ENCODE results near the gene PTPRN2. TPM values are rescaled to one million over a fixed set of nuclear protein-coding genes. Genes with fewer than 3 reads are reported as not detected.

PTPRN2 gene
- total RNA-seq, 2 experiments from 2014 or later: 0.46 to 0.51 TPM

DNA sequence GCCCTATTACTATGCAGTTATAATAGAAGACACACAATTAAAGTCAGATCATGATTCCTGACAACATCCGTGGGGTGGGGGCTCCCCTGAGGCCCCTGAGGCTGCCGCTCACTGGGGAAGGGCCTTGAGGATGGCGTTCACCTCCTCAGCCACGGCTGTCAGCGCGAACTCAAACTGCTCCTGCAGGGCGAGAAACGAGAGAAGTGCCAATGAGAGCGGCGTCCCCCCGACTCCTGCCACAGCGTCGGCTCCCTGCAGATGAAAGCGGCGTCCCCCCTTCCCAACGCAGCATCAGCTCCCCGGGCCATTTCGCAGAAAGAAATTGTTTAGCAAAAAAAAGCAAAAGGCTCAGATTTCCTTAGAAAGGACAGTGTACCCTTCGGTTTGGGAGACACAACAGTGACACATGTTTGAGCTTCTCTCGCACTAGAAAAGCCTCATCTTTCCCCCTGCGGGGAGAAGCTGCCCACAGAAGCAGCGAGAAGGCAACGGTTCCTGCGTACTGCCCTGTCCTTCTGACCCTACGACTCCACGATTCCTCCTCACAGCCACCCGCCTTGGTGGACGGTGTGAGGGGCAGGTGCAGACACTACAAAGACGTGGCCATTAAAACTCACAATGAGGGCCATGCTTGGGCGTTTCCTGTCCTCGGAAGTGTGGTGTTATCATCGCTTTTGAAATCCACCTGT lies 1046.9 kb downstream of the PTPRN2 start:
- Mint-ChIP-seq H3K27me3 (no peaks in the 10 kb centered on the region), H3K4me3 (no peak overlapping the region), H3K9me3 (ENCODE audit: low read depth) (no peaks in the 10 kb centered on the region), H3K4me1 (no peaks in the 10 kb centered on the region), H3K27ac (no peak overlapping the region), H3K36me3 (ENCODE audit: low read depth) (no peaks in the 10 kb centered on the region)
- DNase-seq (no peak), ATAC-seq (no peak)
- intact Hi-C loops (cut with DNase I, micrococcal nuclease): no loop called here
- CTCF ChIA-PET: interaction anchor here (0.7 kb wide), 1 partner anchor 108 kb away, joined by 7 read pairs; no protein-coding TSS in a partner anchor
- POLR2A ChIA-PET: no interaction called here

DNA sequence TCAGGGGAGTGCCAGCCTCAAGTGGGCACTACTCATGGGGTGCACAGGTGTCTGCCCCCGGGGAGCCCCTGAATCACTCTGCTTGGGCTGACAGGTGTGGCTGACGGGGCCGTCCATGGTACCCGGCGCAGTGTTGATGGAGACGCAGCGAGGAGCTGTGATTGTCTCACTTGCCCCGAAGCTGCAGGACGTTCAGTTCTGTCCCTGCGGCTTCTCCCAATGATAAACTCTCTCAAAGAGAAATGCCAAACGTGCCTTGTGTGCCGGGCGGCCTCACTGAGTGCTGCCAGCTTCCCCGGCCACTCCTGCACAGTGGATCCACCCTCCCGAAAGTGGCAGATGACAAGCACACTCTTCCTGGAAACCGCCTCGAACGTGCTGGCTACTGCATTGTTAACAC lies 1047.6 kb downstream of the PTPRN2 start:
- Mint-ChIP-seq H3K9me3 (ENCODE audit: low read depth) (no peaks in the 10 kb centered on the region), H3K36me3 (ENCODE audit: low read depth) (no peaks in the 10 kb centered on the region), H3K27ac (no peak overlapping the region), H3K27me3 (no peaks in the 10 kb centered on the region), H3K4me1 (no peaks in the 10 kb centered on the region), H3K4me3 (no peak overlapping the region)
- intact Hi-C loops (cut with DNase I, micrococcal nuclease): no loop called here
- no peak for DNase-seq
- CTCF ChIA-PET: interaction anchor here (0.7 kb wide), 1 partner anchor 107 kb away, joined by 7 read pairs; no protein-coding TSS in a partner anchor
- ATAC-seq: no peak
- POLR2A ChIA-PET: no interaction called here

DNA sequence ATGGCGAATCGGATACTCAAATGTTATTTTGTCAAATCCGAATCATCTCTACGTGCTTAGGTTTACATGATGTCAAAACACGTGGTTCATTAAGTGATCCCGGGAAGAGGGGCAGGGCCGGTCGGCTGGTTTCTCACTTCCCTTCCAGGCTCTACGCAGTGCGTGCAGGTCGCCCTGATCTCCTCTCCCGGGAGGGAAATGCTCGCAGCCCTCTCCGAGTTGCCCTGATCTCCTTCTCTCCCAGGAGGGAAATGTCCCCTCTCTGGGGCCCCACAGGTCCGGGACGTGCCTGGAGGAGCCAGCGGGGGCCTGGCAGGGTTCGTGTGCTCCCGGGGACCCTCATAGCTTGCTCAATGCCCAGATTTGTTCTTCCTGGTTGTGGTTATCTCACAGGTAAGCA lies 1048.1 kb downstream of the PTPRN2 start:
- intact Hi-C loops (cut with DNase I, micrococcal nuclease): no loop called here
- ATAC-seq (no peak), DNase-seq (no peak)
- no peak overlapping the region for H3K4me3 Mint-ChIP-seq
- no peaks in the 10 kb centered on the region for H3K36me3 Mint-ChIP-seq (ENCODE audit: low read depth)
- no peaks in the 10 kb centered on the region for H3K27me3 Mint-ChIP-seq
- H3K4me1 Mint-ChIP-seq: no peaks in the 10 kb centered on the region
- CTCF ChIA-PET: no interaction called here
- POLR2A ChIA-PET: no interaction called here
- no peaks in the 10 kb centered on the region for H3K9me3 Mint-ChIP-seq (ENCODE audit: low read depth)
- H3K27ac Mint-ChIP-seq: no peak overlapping the region

DNA sequence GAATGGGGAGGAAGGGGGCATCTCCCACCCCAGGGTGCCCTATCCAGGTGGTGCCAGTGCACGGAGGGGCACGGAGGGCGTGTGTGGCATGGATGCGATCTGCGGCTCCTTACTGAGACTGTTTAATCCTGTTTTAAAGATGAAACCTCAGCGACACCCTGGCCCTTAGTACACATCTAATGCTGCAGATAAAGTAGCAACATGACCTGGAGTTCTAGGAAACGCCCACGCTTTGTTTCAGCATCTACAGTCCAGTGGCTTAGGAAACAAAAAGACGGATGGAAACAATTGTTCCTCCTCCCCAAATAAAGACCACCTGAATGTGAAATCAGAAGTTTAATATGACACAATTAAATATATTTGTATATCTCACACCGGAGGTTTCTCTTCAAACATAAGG lies 1048.9 kb downstream of the PTPRN2 start:
- intact Hi-C loops (cut with DNase I, micrococcal nuclease): no loop called here
- DNase-seq: no peak
- Mint-ChIP-seq H3K27ac (no peak overlapping the region), H3K27me3 (no peaks in the 10 kb centered on the region), H3K4me1 (no peaks in the 10 kb centered on the region), H3K9me3 (ENCODE audit: low read depth) (no peaks in the 10 kb centered on the region), H3K36me3 (ENCODE audit: low read depth) (no peaks in the 10 kb centered on the region), H3K4me3 (no peak overlapping the region)
- POLR2A ChIA-PET: no interaction called here
- CTCF ChIA-PET: no interaction called here
- ATAC-seq: no peak

DNA sequence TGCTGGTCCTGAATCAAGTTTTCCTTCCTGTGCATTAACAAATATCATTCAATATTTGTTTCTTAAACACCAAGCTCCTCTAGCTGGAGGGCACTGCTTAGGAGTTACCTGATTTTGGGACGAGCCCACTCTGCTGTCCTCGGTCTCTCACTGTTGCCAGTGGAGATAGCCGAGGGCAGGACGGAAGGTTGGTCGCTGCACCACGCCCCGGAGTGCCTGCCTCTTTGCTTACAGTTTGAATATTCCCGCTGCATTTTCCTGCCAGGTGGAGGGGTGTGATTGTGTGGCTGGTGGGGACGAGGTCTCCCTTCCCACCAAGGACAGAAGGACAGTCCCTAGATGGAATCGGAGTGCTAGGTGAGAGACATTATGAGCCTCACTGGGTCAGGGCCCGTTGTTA lies 1049.3 kb downstream of the PTPRN2 start:
- ATAC-seq (no peak), DNase-seq (no peak)
- Mint-ChIP-seq H3K4me1 (no peaks in the 10 kb centered on the region), H3K27me3 (no peaks in the 10 kb centered on the region), H3K36me3 (ENCODE audit: low read depth) (no peaks in the 10 kb centered on the region), H3K9me3 (ENCODE audit: low read depth) (no peaks in the 10 kb centered on the region), H3K27ac (no peak overlapping the region), H3K4me3 (no peak overlapping the region)
- intact Hi-C loops (cut with DNase I, micrococcal nuclease): no loop called here
- CTCF ChIA-PET: no interaction called here
- POLR2A ChIA-PET: no interaction called here

DNA sequence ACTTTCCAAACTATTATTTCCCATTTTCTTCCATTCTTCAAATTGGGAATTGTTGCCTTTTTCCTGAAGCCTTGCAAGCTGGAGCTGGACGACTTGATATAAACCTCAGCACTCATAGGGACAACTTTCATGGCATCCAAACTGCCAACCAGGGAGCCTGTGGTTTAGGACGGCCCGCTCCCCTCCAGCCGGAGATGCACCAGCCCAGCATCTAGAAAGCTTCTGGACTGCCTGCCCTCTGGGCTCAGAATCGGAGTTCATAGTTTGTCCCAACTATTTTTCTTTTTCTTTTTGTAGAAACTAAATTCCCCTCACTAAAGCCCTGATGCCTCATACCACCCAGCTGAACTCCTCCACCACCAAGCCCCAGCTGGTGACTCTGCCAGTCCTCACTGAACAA lies 1050.6 kb downstream of the PTPRN2 start:
- POLR2A ChIA-PET: no interaction called here
- intact Hi-C loops (cut with DNase I, micrococcal nuclease): no loop called here
- ATAC-seq: no peak
- no peak overlapping the region for H3K27ac Mint-ChIP-seq
- peaks cover 4% of the 10 kb centered on the region for H3K9me3 Mint-ChIP-seq (ENCODE audit: low read depth)
- H3K4me1 Mint-ChIP-seq: no peaks in the 10 kb centered on the region
- CTCF ChIA-PET: no interaction called here
- no peaks in the 10 kb centered on the region for H3K27me3 Mint-ChIP-seq
- DNase-seq: no peak
- H3K4me3 Mint-ChIP-seq: no peak overlapping the region
- H3K36me3 Mint-ChIP-seq (ENCODE audit: low read depth): no peaks in the 10 kb centered on the region

DNA sequence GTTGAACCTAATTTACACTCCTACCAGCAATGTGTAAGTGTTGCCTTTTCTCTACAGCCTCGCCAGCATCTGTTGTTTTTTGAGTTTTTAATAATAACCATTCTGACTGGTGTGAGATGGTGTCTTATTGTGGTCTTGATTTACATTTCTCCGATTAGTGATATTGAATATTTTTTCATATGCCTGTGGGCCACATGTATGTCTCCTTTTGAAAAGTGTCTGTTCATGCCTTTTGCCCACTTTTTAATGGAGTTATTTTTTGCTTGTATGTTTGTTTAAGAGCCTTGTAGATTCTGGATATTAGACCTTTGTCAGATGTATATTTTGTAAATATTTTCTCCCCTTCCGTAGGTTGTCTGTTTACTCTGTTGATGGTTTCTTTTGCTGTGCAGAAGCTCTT lies 1055.6 kb downstream of the PTPRN2 start:
- Mint-ChIP-seq H3K9me3 (ENCODE audit: low read depth) (peaks cover 11% of the 10 kb centered on the region), H3K27ac (no peak overlapping the region), H3K36me3 (ENCODE audit: low read depth) (no peaks in the 10 kb centered on the region), H3K4me3 (no peak overlapping the region), H3K4me1 (no peaks in the 10 kb centered on the region), H3K27me3 (no peaks in the 10 kb centered on the region)
- intact Hi-C loops (cut with DNase I, micrococcal nuclease): no loop called here
- POLR2A ChIA-PET: no interaction called here
- DNase-seq (no peak), ATAC-seq (no peak)
- CTCF ChIA-PET: no interaction called here

DNA sequence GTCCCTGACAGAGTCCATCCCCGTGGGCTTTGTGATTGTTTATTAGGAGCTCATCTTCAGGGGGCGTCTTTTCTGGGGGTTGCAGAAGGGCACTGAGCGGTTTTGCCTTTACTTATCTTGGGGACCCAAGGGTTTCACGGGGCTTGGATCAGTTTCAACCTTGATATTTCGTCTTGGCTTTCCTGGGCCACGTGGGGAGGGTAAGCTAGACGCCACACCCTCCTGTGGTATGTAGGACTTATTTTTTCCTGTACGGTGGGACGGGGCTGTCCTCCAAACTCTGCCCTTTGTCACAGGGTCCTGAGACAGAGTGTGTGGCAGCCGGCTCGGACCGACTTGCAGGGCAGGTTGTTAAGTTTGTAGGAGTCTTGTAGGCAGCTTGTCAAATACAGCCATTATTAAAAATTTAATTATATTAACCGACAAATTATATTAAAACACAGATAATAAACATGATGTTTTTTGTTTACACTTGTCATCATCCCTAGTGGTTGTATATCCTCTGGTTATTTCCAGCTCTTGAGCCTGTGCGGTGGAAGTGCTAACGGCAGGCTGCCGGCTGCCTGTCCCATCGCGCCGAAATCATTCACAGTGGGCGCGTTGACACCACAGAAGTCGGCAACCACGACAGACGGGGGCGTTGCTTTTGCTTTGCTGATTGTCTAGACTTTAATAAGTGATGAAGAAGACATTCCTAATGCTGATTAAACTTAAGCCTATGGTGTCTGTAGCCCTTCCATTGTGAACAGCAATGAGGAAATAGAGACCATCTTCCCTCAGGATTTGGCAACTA lies 1057.7 kb downstream of the PTPRN2 start:
- no peaks in the 10 kb centered on the region for H3K36me3 Mint-ChIP-seq (ENCODE audit: low read depth)
- ATAC-seq (no peak), DNase-seq (no peak)
- no peaks in the 10 kb centered on the region for H3K4me1 Mint-ChIP-seq
- intact Hi-C loops (cut with DNase I, micrococcal nuclease): no loop called here
- ChIA-PET CTCF (no interaction called here), POLR2A (no interaction called here)
- peaks cover 11% of the 10 kb centered on the region for H3K9me3 Mint-ChIP-seq (ENCODE audit: low read depth)
- H3K27me3 Mint-ChIP-seq: no peaks in the 10 kb centered on the region
- H3K27ac Mint-ChIP-seq: no peak overlapping the region
- H3K4me3 Mint-ChIP-seq: no peak overlapping the region

DNA sequence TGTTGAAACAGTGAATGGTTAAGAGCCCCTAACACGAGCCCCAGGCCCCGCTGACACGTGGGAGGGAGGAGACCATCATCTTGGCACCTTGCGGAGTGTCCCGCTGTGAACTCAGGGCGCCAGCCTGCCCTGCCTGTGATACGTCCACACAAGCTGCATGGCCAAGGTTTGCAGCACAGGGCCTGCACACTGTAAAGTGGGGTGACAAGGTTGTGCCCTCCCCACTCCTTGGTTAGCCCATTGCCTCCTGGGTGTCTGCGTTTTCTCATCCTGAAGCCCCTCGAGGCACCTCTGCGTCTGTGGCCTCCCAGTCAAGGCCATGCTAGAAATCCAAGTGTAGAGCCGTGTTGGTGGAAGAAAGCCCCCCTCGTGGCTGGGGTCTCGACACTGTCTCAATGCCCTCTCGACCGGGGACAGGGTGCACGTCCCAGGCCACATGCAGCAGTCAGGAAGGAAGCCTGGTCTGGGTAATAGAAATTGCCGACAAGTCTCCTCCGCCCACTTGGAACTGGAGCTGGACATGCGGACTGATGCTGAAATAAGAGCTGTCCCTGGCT lies 1058.8 kb downstream of the PTPRN2 start:
- CTCF ChIA-PET: no interaction called here
- H3K9me3 Mint-ChIP-seq (ENCODE audit: low read depth): peaks cover 11% of the 10 kb centered on the region
- intact Hi-C loops (cut with DNase I, micrococcal nuclease): no loop called here
- no peak overlapping the region for H3K4me3 Mint-ChIP-seq
- H3K36me3 Mint-ChIP-seq (ENCODE audit: low read depth): no peaks in the 10 kb centered on the region
- H3K27me3 Mint-ChIP-seq: no peaks in the 10 kb centered on the region
- ATAC-seq (no peak), DNase-seq (no peak)
- POLR2A ChIA-PET: no interaction called here
- no peaks in the 10 kb centered on the region for H3K4me1 Mint-ChIP-seq
- no peak overlapping the region for H3K27ac Mint-ChIP-seq

DNA sequence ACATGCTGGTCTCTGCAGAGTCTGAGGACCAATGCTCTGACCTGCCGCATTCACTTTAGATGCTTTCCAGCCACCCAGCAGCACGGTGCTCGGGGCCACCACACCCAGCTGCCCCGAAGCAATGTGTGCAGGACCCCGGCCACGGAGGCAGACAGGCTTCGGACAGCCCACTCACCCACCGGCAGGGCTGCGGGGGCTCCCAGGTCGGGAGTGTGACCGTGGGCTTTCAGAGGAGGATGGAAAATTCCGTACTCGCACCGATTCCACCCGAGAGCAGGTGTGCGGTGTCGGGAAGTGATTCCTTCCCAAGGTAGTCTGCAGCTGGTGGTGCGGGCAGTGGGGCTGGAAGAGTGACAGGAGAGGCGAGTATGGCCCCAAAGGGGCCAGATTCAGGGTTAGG lies 1059.9 kb downstream of the PTPRN2 start:
- ChIA-PET POLR2A (no interaction called here), CTCF (no interaction called here)
- H3K4me1 Mint-ChIP-seq: no peaks in the 10 kb centered on the region
- H3K27me3 Mint-ChIP-seq: no peaks in the 10 kb centered on the region
- intact Hi-C loops (cut with DNase I, micrococcal nuclease): no loop called here
- H3K9me3 Mint-ChIP-seq (ENCODE audit: low read depth): peaks cover 11% of the 10 kb centered on the region
- no peak overlapping the region for H3K4me3 Mint-ChIP-seq
- no peak overlapping the region for H3K27ac Mint-ChIP-seq
- no peak for ATAC-seq
- DNase-seq: no peak
- H3K36me3 Mint-ChIP-seq (ENCODE audit: low read depth): no peaks in the 10 kb centered on the region

DNA sequence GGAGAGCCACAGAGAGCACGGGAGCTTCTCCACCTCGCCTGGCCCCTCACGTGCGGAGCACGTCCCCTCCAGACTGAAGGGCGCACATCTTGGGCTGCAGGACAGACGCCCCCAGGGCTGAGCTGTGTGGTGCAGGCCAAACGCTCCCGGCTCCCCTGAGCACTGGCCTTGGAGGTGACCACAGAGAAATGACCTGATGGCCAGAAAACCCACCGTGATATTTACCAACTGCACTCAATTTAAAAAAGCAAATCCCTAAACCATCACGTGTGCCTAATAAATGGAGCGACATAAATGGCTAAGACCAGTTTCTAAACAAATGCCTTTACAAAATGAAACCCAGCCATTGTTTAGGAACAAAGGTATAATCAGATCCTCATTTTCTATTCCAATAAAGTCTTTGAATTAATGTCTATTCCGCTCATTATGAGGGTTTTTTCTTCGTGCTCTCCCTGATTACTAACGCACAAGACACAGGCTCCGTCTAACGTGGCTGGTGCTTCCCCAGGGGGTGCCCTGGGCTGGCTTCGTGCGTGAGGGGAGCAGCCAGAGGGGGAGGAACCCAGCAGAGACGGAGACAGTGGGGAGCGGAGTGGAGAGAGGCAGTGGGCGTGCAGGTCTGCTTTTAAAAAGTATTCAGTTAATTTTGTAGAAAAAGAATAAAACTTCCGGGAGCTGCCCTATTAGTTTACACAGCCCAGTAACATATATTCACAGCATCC lies 1060.5 kb downstream of the PTPRN2 start:
- H3K4me1 Mint-ChIP-seq: no peaks in the 10 kb centered on the region
- no peak for DNase-seq
- intact Hi-C loops (cut with DNase I, micrococcal nuclease): no loop called here
- H3K9me3 Mint-ChIP-seq (ENCODE audit: low read depth): peaks cover 7% of the 10 kb centered on the region
- H3K36me3 Mint-ChIP-seq (ENCODE audit: low read depth): no peaks in the 10 kb centered on the region
- CTCF ChIA-PET: no interaction called here
- H3K27ac Mint-ChIP-seq: no peak overlapping the region
- no peaks in the 10 kb centered on the region for H3K27me3 Mint-ChIP-seq
- no peak for ATAC-seq
- no peak overlapping the region for H3K4me3 Mint-ChIP-seq
- POLR2A ChIA-PET: no interaction called here
